RWPE1 (cell line): Measurements from ENCODE around the gene C1orf167.

Source experiments
- CTCF ChIA-PET: fragments of 350-600 bp; sonication (Branson Sonifier 250); formaldehyde crosslinking; extraction: SDS; loops from one replicate; lab custom pipeline; 2021; lab: Yijun Ruan, JAX
- POLR2A ChIA-PET: fragments of 400-600 bp; formaldehyde crosslinking; extraction: SDS; loops from one replicate; lab custom pipeline; 2020; ENCODE audit warnings: antibody characterized with exemption; ENCODE audit not compliant: low non-redundant PET; lab: Yijun Ruan, JAX
- DNase-seq: peaks from one replicate; pipeline ENCODE4 v3.0.0; 2012; ENCODE audit warnings: low spot score
- H3K27ac ChIP-seq: fragments of 450-650 bp; 2 replicates; pipeline ENCODE4 v1.5.1; 2017
- TF ChIP-seq, protein P1 (sequence below): fragments of 450-650 bp; conservative IDR thresholded peaks from 2 replicates; pipeline ENCODE4 v1.5.1; 2017; ENCODE audit warnings: low read depth, mild to moderate bottlenecking

Gene C1orf167

DNA sequence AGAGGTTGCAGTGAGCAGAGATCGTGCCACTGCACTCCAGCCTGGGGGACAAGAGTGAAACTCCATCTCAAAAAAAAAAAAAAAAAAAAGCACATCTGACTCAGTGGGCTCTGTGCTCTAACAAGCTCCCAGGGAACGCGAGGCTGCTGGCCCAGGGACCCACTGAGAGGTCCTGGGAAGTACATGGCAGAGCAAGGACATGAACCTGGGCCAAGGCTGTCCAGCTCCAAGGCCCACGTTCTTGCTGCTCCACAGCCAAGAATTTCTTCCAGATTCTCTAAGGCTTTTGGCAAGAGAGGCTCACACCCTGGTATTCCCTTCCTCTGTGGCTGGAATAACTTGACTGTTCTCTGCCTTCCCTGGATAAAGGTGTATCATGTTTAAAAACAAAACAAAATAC, 41.5 kb upstream of the C1orf167 start:
- TF ChIP-seq, protein P1, sequence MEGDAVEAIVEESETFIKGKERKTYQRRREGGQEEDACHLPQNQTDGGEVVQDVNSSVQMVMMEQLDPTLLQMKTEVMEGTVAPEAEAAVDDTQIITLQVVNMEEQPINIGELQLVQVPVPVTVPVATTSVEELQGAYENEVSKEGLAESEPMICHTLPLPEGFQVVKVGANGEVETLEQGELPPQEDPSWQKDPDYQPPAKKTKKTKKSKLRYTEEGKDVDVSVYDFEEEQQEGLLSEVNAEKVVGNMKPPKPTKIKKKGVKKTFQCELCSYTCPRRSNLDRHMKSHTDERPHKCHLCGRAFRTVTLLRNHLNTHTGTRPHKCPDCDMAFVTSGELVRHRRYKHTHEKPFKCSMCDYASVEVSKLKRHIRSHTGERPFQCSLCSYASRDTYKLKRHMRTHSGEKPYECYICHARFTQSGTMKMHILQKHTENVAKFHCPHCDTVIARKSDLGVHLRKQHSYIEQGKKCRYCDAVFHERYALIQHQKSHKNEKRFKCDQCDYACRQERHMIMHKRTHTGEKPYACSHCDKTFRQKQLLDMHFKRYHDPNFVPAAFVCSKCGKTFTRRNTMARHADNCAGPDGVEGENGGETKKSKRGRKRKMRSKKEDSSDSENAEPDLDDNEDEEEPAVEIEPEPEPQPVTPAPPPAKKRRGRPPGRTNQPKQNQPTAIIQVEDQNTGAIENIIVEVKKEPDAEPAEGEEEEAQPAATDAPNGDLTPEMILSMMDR = no peak
- H3K27ac ChIP-seq = no peak overlapping the region
- no peak for DNase-seq
- POLR2A ChIA-PET = no interaction called here
- CTCF ChIA-PET = interaction anchor here (1.1 to 2.6 kb wide), 2 partner anchors 30 to 56 kb away, joined by 3 to 21 read pairs; partner anchors contain the start of gene FBXO6

DNA sequence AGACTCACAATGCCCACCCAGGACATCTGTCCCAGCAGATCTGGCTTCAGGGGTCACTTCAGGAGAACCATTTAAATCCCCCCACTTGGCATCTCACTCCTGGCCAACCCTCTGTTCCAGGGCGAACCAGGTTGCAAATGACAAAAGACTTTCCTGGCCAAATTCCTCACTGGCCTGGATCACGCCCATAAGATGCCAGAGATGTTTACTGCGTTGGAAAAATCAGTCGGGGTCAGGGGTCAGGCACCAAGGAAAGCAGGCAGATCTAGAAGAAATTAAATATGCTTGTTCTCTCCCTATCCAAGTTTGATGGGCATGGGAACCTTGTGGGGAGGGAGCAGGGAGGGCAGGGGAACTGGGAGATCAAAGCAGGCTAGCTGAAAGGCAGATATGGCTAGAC, 40.7 kb upstream of the C1orf167 start:
- TF ChIP-seq, protein P1 = no peak
- ChIA-PET CTCF (no interaction called here), POLR2A (no interaction called here)
- no peak for DNase-seq
- H3K27ac ChIP-seq = no peak overlapping the region

- no peak for DNase-seq
- ChIA-PET CTCF (interaction anchor here (0.6 kb wide), 1 partner anchor 1206 kb away, joined by 4 read pairs; no protein-coding TSS in a partner anchor), POLR2A (no interaction called here)
- TF ChIP-seq, protein P1 = no peak
- H3K27ac ChIP-seq = no peak overlapping the region
These were observed 39.5 kb upstream of the C1orf167 start for GRCh38 chr1:11722538-11722937.

GRCh38 chr1:11725616-11726015, 36.4 kb upstream of the C1orf167 start:
- ChIA-PET POLR2A (no interaction called here), CTCF (interaction anchor here (0.6 kb wide), 1 partner anchor 688 kb away, joined by 4 read pairs; no protein-coding TSS in a partner anchor)
- DNase-seq = no peak
- TF ChIP-seq, protein P1 = no peak
- H3K27ac ChIP-seq = no peak overlapping the region

DNA sequence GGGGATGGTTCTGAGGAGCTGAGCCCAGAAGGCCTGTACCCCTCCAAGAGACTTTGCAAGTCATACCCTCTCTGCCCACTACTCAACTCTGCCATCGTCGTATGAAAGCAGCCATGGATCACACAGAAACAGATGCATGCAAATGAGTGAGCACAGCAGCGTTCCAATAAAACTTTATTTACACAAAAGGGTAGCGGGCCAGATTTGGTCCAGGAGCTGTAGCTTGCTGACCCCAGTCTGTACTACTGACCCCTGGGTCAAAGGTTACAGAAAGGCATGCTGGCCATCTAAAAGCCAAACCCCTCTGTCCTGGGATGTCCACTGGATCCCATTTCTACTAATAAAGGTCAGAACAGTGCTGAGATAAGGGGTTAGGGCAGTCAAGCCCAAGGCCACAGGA, 34.9 kb upstream of the C1orf167 start:
- ChIA-PET CTCF (interaction anchor here (0.6 kb wide), 1 partner anchor 188 kb away, joined by 3 read pairs; no protein-coding TSS in a partner anchor), POLR2A (no interaction called here)
- no peak for DNase-seq
- H3K27ac ChIP-seq = no peak overlapping the region
- TF ChIP-seq, protein P1 = no peak

DNA sequence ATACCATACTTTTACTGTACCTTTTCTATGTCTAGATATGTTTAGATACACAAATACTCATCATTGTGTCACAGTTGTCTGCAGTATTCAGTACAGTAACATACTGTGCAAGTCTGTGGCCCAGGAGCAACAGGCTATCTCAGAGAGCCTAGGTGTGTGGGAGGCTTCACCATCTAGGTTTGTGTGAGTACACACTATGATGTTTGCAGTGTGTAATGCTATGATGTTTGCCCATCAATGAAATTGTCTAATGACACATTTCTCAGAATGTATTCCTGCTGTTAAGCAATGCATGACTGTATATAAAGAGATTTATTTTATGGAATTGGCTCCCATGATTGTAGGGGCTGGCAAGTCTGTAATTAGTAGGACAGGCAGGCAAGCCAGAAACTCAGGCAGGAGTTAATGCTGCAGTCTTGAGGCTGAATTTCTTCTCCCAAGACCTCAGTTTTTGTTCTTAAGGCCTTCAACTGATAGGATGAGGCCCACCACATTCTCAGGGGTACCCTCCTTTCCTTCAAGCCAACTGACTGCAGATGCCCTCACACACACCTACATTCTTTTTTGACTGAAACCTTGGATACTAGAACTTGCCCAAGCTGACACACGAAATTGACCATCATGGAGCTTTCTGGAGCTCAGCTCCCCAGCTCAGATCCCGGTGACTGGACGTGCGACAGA, 33.7 kb upstream of the C1orf167 start:
- TF ChIP-seq, protein P1 = no peak
- no peak for DNase-seq
- CTCF ChIA-PET = no interaction called here
- POLR2A ChIA-PET = no interaction called here
- H3K27ac ChIP-seq = no peak overlapping the region
